Uterus (tissue), 4 donors: ENCODE measurements around the gene ZNF101. TPM values are rescaled to one million over a fixed set of nuclear protein-coding genes. Genes with fewer than 3 reads are reported as not detected.

ENCODE experiments used
- DNase-seq, 2 donors: peaks; one replicate each; pipeline ENCODE4 v3.0.0-alpha.2; 2019 to 2020
- H3K27ac ChIP-seq, 2 donors: fragments of 200-600 bp; sonication (generic); 1 replicate in 1 of 2; 2 replicates in 1 of 2; pipeline ENCODE4 v1.5.1; 2016 to 2018
- H3K27me3 ChIP-seq, 2 donors: fragments of 200-600 bp; sonication (generic); one replicate each; pipeline ENCODE4 v1.5.1; 2018 to 2019; ENCODE audit warnings: control low read depth in 1 of 2
- H3K36me3 ChIP-seq, 2 donors: fragments of 200-600 bp; sonication (generic); one replicate each; pipeline ENCODE4 v1.5.1; 2019; ENCODE audit warnings: control low read depth in 1 of 2
- H3K4me1 ChIP-seq, 2 donors: fragments of 200-600 bp; sonication (generic); one replicate each; pipeline ENCODE4 v1.5.1; 2018 to 2019; ENCODE audit warnings: control low read depth in 1 of 2
- H3K4me3 ChIP-seq, 2 donors: fragments of 200-600 bp; sonication (generic); 1 replicate in 1 of 2; 2 replicates in 1 of 2; pipeline ENCODE4 v1.5.1; 2018 to 2019; ENCODE audit warnings: mild to moderate bottlenecking in 1 of 2
- H3K9me3 ChIP-seq, 2 donors: fragments of 200-600 bp; sonication (generic); one replicate each; pipeline ENCODE4 v1.5.1; 2019; ENCODE audit warnings: control low read depth in 1 of 2
- CTCF ChIP-seq, 4 experiments: fragments of 200-600 bp in 2 of 4; fragments of 450-650 bp in 2 of 4; sonication (generic) in 2 of 4; IDR thresholded peaks; one replicate each; pipeline ENCODE4 v1.5.1; 2016 to 2019; ENCODE audit warnings: antibody characterized with exemption in 4 of 4, mild to moderate bottlenecking in 2 of 4, moderate library complexity in 1 of 4
- POLR2A ChIP-seq, 2 donors: fragments of 450-650 bp; IDR thresholded peaks; one replicate each; pipeline ENCODE4 v1.6.1; 2016; ENCODE audit warnings: antibody characterized with exemption in 2 of 2, mild to moderate bottlenecking in 1 of 2, moderate library complexity in 1 of 2
- intact Hi-C: fragments of 100-400 bp; cut with DNase I; formaldehyde crosslinking; loops from one replicate; pipeline ENCODE4 v1.15.1; 2023; ENCODE audit warnings: low total_unique reads
- total RNA-seq, 4 donors: library from RNA; depleted of rRNA in 3 of 4; stranded (reverse); fragments of >200 nt in 3 of 4; gene quantifications; one replicate each; pipeline versions ENCODE4 v1.1.0 to v1.2.4, GENCODE V29; 2014 to 2023
- donor health status: DM: yes; HTN: yes; CAD: no.

Gene ZNF101
- total RNA-seq, 4 donors from 2014 or later = 1.5 to 12.3 (median 9.9) TPM

GRCh38 chr19:19656451-19657396 lies 11.9 kb upstream of the ZNF101 start:
- Histone ChIP-seq H3K36me3 (no peaks in the 10 kb centered on the region), H3K9me3 (no peaks in the 10 kb centered on the region), H3K4me1 (no peaks in the 10 kb centered on the region), H3K27me3 (no peaks in the 10 kb centered on the region), H3K27ac (no peak overlapping the region), H3K4me3 (no peak overlapping the region)
- intact Hi-C loops = no loop called here
- DNase-seq = no peak
- TF ChIP-seq CTCF (IDR thresholded peaks at IDR 0.05) = no peak
- TF ChIP-seq POLR2A (IDR thresholded peaks at IDR 0.05) = no peak

GRCh38 chr19:19657397-19657783 lies 11.2 kb upstream of the ZNF101 start:
- Histone ChIP-seq H3K9me3 (no peaks in the 10 kb centered on the region), H3K27ac (no peak overlapping the region), H3K4me3 (no peak overlapping the region), H3K4me1 (peaks cover 0 to 4% of the 10 kb centered on the region in 2 donors), H3K27me3 (no peaks in the 10 kb centered on the region), H3K36me3 (no peaks in the 10 kb centered on the region)
- TF ChIP-seq CTCF (IDR thresholded peaks at IDR 0.05) (no peak), POLR2A (IDR thresholded peaks at IDR 0.05) (no peak)
- DNase-seq = no peak
- intact Hi-C loops = no loop called here

- Histone ChIP-seq H3K9me3 (no peaks in the 10 kb centered on the region), H3K4me3 (no peak overlapping the region), H3K36me3 (no peaks in the 10 kb centered on the region), H3K27ac (no peak overlapping the region), H3K4me1 (peaks cover 0 to 8% of the 10 kb centered on the region in 2 donors), H3K27me3 (no peaks in the 10 kb centered on the region)
- TF ChIP-seq POLR2A (IDR thresholded peaks at IDR 0.05) = no peak
- no peak for TF ChIP-seq CTCF (IDR thresholded peaks at IDR 0.05)
- intact Hi-C loops = no loop called here
- no peak for DNase-seq
Measured at GRCh38 chr19:19659646-19660245, 8.9 kb upstream of the ZNF101 start.

- Histone ChIP-seq H3K4me3 (no peak overlapping the region), H3K27ac (no peak overlapping the region), H3K4me1 (peaks cover 0 to 8% of the 10 kb centered on the region in 2 donors), H3K27me3 (no peaks in the 10 kb centered on the region), H3K36me3 (no peaks in the 10 kb centered on the region), H3K9me3 (no peaks in the 10 kb centered on the region)
- no peak for DNase-seq
- intact Hi-C loops = no loop called here
- no peak for TF ChIP-seq POLR2A (IDR thresholded peaks at IDR 0.05)
- TF ChIP-seq CTCF (IDR thresholded peaks at IDR 0.05) = no peak
Measured at GRCh38 chr19:19661141-19661674, 7.4 kb upstream of the ZNF101 start.
